ENCODE measurements around the gene RGR. TPM values are rescaled to one million over a fixed set of nuclear protein-coding genes. Genes with fewer than 3 reads are reported as not detected.
A peak's percentile ranks its signal among the peaks of the same experiment; 100 is the strongest.

RGR gene
- total RNA-seq, 1 experiment from 2014 or later: not detected

DNA sequence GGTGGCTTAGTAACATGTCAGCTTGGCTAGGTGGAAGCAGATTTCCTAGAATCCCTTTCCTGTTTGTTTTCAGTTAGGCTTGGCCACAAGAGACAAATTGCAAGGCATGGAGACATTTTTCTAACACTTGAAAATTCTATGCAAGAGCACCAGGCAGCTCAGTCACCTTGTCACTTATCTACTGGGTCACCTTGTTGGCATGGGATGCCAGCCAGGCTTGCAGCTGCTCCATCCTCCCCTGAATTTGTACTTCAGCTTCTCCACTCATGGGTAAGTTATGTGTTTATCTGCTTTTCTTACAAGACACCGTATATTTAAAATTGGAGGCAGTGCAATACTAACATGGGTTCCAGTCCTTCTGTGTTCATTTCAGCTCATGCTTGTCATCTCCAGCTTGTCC is 43.3 kb downstream of the RGR start:
- DNase-seq (ENCODE audit: low spot score): no peak
- in situ Hi-C loops (cut with HindIII; ENCODE audit: low sequenced_read_pairs): no loop called here

DNA sequence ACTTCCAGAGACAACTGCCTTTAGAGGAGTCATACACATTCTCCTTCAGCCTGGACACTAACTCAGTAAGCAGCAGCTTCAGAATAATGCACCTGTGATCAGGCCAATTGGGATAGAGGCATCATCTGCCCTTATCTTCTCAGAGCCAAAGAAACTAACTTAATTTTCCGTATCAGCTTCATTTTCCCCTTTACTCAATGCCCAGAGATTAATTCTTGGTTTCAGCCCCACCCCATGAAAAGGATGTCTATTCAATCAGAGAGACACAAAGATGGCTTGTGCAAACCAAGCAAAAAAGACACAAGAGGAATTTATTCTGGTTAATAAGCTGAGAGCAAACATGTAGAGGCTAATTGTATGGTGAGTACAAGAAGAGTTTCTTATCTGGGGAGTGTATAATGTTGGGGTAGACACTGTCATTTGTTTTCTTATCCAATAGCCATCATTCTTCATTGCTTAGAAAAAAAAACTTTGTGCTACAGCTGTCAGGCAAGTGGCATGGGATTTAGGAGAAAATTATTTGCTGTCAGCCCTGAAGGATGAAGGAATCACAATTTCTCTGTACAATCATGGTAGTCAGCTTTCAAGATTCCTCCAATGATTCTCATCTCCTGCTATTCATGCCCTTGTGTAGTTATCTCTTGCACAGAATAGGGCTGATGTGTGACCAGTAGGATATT is 44.8 kb downstream of the RGR start:
- in situ Hi-C loops (cut with HindIII; ENCODE audit: low sequenced_read_pairs): no loop called here

DNA sequence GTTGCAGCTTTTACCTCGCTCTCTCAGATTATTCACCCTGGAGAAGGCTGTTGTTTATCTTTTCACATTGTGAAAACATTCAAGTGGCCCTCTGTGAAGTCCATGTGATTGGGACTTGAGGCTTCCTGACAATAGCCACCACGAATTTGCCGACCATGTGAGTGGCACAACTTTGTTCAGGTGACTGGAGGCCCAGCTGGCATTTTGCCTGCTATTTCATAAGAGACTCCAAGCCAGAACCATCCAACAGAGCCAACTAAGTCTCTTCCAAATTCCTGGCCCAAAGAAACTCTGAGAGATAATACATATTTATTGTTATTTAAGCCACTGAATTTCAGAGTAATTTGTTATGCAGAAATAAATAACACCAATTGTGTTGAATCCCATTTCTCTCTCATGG is 45.4 kb downstream of the RGR start:
- peak; percentile 28 for DNase-seq (ENCODE audit: low spot score)
- in situ Hi-C loops (cut with HindIII; ENCODE audit: low sequenced_read_pairs): no loop called here

More for the DNA sequence above, 44.8 kb downstream of the RGR start:
- no peak for DNase-seq (ENCODE audit: low spot score)

DNA sequence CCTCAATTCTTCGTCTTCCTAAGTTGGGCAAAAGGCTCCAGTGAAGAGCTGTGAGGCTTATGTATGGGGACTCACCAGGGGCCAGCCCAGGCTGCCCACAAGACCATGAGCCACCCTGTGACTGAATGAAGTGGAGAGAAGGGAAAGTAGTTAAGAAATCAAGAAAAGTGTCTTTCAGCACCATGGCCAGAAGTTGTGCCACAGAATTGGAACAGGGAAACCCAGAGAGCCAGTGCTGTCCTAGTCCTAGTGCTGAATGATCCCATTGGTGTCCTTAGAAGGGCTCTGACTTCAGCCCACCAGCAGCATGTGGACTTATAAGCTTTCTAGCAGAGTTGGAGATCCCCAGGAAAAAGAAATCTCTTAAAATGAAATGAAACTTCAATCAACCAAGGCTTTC is 46.5 kb downstream of the RGR start:
- DNase-seq (ENCODE audit: low spot score): no peak
- in situ Hi-C loops (cut with HindIII; ENCODE audit: low sequenced_read_pairs): no loop called here

DNA sequence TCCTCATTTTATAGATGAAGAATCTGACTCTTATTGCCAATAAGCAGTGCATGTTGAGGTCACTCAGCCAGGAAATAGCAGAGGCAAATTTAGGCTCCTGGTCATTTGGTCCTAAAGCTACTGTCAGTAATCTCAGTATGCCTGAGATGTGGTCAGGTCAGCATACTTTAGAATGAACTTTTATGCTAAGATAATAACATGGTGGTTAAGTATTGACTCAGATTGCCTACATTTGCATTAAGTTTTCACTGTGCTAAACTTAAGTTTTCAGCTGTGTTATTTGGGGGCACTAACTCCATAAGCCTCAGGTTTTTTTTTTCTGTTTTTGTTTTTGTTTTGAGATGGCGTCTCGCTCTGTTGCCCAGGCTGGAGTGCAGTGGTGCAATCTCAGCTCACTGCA is 47.6 kb downstream of the RGR start:
- in situ Hi-C loops (cut with HindIII; ENCODE audit: low sequenced_read_pairs): no loop called here
- no peak for DNase-seq (ENCODE audit: low spot score)

DNA sequence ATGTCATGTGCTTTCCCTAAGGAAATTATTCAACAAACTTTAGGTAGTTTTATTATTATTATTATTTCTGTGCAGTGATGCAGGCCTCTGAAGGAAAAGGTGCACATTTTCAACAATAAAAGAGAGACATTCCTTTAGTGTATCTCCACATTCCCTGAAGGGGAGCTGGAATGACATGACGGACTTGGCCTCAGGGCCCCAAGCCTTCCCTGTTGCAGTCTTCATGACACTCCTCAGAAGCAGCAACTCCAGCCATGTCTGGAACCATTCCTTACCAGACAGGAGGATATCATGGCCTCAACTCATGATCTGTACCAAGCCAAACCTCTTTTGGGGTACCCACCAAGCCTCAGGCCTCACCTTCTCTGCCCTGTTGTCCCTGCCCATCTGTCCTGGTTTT is 48.3 kb downstream of the RGR start:
- in situ Hi-C loops (cut with HindIII; ENCODE audit: low sequenced_read_pairs): no loop called here
- no peak for DNase-seq (ENCODE audit: low spot score)

DNA sequence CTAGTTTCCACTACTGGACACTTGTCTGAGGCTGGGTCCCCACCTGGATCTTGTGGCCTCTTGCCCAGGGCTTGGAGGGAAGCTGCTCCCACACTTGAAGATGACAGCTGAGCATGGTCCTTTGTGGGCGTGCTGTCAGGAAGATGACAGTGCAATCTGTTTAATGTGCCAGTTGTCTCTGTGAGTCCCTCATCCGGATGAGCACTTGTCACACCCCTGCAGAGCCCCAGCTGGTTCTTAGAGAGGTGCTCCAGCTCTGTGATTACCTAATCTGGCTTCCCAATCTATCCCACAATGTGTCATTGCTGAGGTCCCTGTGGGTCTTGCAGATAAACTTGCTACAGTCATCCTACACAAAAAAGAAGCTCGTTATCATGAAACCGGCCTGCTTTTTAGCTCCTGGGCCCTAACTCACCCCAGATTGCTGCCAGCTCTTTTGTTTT is 48.7 kb downstream of the RGR start:
- in situ Hi-C loops (cut with HindIII; ENCODE audit: low sequenced_read_pairs): no loop called here
- DNase-seq (ENCODE audit: low spot score): peak; percentile 86

DNA sequence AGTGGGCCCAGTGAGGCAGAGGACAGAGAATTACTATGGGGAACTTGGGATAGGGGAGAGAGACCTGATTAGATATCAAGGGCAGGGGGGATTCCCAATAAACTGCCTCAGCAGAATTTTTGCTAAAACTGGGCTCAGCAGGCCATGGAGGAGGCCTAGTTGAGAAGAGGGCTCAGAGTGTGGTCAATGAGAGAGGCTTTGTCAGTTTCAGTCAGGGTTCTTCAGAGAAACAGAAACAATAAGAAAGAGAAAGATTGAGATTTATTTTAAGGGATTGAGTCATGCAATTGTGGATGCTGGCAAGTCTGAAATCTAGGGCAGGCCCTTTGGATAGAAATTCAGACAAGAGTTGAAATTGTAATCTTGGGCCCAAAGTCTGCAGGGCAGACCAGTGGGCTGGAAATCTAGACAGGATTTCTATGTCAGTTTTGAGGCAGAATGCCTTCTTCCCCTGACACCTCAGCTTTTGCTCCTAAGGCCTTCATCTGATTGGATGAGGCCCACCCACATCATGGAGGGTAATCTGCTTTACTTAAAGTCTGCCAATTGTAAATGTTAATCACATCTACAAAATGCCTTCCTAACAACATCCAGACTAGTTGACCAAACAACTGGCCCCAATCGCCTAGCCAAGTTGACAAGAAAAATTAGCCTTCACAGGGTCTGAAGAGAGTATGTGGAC is 50.1 kb downstream of the RGR start:
- in situ Hi-C loops (cut with HindIII; ENCODE audit: low sequenced_read_pairs): no loop called here
- no peak for DNase-seq (ENCODE audit: low spot score)

DNA sequence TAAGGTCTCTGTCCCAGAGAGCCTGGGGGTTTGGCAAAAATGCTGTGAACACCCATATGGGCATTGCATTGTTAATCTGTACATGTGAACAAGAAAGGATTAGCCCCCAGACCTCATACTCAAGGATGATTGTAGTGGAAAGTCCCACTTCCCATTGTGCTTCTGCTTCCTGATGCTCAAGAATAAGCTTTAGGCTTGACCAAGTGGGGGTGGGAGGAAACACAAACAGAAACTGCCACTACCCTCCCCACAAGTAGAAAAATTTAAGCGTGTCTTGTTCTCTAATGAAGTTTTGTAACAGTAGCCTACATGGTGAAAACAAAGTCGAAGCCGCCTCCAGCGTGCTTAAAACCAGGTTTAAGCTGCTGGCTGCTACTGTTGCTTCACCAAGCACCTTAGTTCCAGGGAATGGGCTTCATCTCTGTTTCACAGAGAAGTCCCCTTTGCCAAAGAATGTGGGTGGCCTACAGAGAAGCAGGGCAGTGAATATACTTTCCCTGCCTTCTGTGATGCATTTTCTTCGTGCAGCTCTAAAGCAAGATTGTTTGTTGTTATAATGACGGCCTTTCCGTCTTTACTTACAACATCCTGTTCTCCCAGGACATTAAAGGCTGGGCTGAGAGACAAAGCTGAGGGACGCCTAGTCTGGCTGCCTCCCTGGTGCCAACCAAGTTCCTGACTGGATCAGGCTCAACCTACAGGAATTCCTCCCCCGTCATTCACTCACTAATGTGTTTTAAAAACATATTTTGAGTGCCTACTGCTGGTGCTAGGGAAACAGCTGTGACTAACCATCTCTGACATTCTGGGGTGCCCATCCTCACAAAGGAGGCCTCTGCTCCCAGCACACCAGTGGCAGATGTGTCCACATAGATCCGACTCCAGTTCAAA is 51.5 kb downstream of the RGR start:
- DNase-seq (ENCODE audit: low spot score): no peak

DNA sequence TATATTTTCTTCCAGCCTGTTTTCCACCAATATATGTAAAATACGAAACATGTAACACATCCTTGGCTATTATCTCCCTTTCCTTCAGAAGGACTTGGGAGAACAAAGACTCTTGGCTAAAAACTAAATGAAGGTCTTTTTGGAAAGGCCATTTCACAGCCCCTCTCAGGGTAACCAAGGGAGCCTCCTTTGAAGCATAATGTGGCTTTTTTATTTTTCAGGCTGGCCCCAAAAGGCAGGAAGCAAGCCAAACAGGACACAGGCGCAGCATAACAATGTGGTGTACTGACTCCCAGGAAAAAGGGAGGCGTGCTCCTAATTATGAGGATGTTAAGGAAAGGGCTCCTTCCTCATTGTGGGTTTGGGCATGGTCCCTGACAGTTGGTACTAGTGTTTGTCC is 53.2 kb downstream of the RGR start:
- in situ Hi-C loops (cut with HindIII; ENCODE audit: low sequenced_read_pairs): no loop called here
- no peak for DNase-seq (ENCODE audit: low spot score)

More for the DNA sequence above, 51.5 kb downstream of the RGR start:
- in situ Hi-C loops (cut with HindIII; ENCODE audit: low sequenced_read_pairs): no loop called here

DNA sequence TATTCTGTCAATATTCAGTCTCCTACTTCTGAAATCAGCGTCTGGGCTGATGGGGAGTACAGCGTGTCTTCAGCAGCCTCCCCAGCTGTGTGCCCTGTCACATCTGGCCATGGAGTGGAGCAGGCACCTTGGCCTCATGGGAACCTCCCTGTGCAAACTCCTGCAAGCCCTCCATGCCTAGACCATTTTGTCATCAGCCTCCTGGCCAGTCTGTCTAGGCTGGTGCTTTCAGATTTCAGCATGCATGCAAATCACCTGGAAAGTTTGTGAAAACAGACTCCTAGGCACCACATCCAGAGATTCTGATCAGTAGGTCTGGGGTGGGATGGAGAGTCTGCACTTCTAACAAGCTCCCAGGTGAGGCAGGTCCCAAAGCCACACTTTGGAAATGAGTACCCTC is 57.4 kb downstream of the RGR start:
- no peak for DNase-seq (ENCODE audit: low spot score)
- in situ Hi-C loops (cut with HindIII; ENCODE audit: low sequenced_read_pairs): no loop called here

DNA sequence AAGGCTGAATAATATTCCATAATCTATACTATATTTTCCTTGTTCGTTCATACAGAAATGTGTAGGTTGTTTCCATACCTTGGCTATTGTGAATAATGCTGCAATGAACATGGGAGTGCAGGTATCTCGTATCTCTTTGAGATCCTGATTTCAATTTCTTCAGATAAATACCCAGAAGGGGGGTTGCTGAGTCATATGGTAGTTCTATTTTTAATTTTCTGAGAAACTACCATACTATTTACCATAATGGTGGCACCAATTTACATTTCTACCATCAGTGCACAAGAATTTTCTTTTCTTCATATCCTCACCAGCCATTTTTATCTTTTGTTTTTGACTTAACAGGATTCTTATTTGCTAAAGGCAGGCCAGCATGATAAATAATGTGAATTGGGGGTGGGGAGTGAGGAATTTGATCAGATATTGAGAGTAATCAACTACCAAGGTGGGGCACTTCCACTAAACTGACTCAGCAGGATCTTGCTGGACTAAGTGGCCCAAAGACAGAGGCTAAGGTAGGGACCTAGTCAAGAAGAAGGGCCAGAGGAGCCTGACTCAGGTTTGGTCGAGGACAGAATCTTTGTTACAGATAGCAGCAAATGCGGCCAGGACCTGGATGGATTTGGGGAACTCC is 62.0 kb downstream of the RGR start:
- in situ Hi-C loops (cut with HindIII; ENCODE audit: low sequenced_read_pairs): no loop called here
- no peak for DNase-seq (ENCODE audit: low spot score)

DNA sequence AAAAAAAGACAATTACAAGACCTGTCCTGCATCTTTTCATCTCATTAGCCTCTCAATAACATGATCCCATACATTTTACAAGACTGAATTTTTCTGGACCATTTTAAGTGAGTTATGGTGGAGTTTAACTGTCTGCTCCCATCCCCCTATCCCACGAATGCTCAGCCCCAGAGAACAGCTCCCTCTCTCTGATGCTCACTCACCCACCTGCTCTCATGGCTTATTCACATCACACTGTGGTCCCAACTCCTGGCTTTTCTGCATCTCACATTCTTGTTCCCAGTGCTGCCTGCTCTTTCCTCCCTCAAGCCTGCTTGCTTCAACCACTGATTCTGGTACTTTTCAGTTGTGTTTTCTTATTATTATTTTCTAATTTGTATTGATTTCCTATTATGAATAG is 63.2 kb downstream of the RGR start:
- in situ Hi-C loops (cut with HindIII; ENCODE audit: low sequenced_read_pairs): no loop called here
- no peak for DNase-seq (ENCODE audit: low spot score)

DNA sequence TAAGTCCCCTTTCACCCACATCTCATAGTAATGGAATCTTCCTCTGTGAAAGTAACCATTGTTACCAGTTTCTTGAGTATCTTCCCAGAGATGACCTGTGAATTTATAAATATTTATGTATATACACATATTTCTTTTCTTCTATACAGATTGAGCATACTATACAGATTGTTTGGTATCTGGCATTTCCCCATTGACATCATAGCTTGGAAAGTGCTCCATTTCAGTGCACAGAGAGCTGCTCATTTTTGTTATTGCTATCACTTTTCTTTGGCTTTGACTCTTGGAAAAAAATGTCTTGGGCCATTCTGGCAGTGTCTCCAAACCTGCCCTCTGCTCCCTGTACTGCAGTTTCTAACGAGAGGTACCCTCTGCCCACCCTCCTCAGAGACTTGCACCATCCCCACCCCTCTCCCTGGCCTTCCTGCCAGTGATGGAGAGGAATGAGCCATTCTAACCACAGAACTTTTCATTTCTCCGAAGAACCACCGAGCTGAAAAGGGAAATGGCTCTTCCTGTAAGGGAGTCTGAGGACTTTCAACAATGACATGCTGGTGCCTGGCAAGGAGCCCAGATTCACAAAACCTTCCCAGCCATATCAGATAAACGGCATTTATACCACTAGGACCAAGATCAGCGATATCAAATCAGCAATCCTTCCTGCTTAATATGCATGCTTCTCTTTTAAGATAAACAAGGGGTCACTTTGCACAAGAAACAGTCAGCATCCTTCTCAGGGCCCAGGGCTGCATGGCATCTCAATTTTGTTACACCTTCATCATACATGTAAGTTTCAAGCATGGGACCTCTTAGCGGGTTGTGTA is 63.8 kb downstream of the RGR start:
- in situ Hi-C loops (cut with HindIII; ENCODE audit: low sequenced_read_pairs): no loop called here
- DNase-seq (ENCODE audit: low spot score): peak; percentile 58

Other genes with a start within 250 kb of the RGR start
- gene GHITM, start 105.5 kb upstream of the RGR start, total RNA-seq (2014; rRNA removed; shearing (Covaris generic)): 165 and 197 TPM in 2 replicates
- gene GPR15LG, start 71.3 kb upstream of the RGR start, total RNA-seq (2014; rRNA removed; shearing (Covaris generic)): not detected in 2 replicates
- not detected in 2 replicates for gene CDHR1, start 50.5 kb upstream of the RGR start, total RNA-seq (2014; rRNA removed; shearing (Covaris generic))
- not detected in 2 replicates for gene LRIT2, start 19.5 kb upstream of the RGR start, total RNA-seq (2014; rRNA removed; shearing (Covaris generic))
- gene LRIT1, start 3.5 kb upstream of the RGR start, total RNA-seq (2014; rRNA removed; shearing (Covaris generic)): not detected in 2 replicates
- 11.6 and 19.4 TPM in 2 replicates for gene CCSER2, start 83.5 kb downstream of the RGR start, total RNA-seq (2014; rRNA removed; shearing (Covaris generic))

All from G401 (cell line).